GM19455 (cell line): ENCODE measurements around the gene GFRA1.

Source experiments
- ATAC-seq: cut with Tn5 transposase; IDR thresholded peaks from one replicate; pipeline ENCODE4 v1.9.1; 2021; ENCODE audit not compliant: unreplicated experiment

The GFRA1 gene

GRCh38 chr10:116109481-116109880, 163.5 kb downstream of the GFRA1 start:
- no peak for ATAC-seq

GRCh38 chr10:116108095-116108494, 164.9 kb downstream of the GFRA1 start:
- ATAC-seq, result no peak

DNA sequence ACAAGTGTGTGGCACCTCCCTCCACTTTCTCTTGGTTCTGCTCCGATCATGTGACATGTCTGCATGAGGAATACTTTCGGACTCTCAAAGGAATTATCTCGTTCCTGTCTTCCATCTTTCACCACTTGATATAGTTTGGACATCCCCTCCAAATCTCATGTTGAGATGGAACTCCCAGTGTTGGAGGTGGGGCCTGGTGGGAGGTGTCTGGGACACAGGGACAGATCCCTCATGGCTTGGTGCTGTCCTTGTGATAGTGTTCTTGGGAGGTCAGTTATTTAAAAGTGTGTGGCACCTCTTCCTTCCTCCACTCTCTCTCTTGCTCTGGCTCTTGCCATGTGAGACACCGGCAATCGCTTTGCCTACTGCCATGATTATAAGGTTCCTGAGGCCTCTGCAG, 166.4 kb downstream of the GFRA1 start:
- ATAC-seq, result no peak

DNA sequence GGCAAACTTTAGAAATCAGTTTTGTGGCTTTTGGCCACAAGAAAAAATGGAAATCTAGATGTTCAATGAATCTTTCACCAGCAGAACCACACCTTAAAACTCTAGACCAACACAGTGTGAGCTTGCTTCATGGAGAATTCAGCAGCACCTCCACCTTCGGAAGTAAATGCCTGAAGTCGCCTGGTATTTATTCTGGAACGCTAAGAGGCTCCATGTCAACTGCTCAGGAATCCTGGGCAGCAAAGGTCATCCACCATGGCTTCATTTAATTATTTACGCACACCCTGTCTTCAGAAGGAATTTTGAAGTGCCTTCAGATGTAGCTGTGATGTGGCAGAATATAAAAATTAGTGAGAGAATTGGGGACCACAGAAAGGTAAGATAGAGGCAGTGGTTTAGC, 167.7 kb downstream of the GFRA1 start:
- ATAC-seq, result no peak

GRCh38 chr10:116104210-116104932, 168.6 kb downstream of the GFRA1 start:
- ATAC-seq, result no peak

DNA sequence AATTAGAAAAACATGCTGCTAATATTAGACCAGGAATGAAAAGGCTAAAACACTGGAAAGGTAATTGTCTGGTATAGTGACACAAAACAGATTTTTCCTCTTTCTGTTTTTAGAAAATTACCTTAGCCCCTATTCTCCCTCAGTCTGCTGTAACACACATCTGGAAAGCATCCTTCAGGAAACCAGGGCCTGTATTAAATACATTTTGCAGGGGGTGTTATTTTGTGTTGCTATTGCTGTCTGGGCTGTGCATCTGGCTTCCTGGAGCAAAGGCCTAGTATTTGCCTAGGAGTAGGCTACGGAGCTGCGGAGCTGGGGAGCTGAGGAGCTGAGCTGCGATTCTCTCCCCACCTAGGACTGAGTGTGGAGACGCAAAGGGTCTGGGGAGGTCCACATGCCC, 169.3 kb downstream of the GFRA1 start:
- no peak for ATAC-seq

DNA sequence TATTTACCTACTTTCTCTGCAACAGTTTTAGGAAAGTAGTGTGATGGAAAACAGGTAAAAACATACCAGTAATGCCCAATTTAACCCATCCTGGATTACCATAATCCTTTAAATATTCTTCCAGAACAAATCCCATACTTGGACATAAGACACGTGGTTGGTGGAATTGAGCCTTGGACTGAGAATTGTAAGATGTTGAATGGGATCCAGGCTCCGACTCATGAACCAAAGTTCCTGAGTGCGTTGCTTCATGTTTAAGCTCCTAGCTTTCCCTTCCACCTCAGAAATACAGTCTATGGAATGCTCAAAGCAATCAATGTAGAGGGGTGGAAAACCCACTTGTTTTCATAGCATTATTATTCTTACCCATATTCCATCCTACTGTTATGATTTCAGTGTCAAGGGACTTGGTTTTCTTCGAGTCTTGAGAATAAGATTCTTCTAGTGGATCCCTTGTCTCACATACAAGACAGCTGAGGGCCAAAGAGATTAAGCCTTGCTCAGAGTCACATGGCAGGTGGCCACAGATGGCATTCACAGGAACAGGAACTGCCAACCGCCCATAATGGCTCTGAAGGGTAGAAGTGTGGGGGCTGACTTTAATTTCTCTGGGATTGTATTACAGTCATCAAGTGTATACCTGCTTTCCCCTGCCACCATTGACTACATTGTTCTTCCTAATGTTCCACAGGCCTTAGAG, 171.2 kb downstream of the GFRA1 start:
- no peak for ATAC-seq

- ATAC-seq, result no peak
Measured at GRCh38 chr10:116100984-116101383, 172.0 kb downstream of the GFRA1 start.

DNA sequence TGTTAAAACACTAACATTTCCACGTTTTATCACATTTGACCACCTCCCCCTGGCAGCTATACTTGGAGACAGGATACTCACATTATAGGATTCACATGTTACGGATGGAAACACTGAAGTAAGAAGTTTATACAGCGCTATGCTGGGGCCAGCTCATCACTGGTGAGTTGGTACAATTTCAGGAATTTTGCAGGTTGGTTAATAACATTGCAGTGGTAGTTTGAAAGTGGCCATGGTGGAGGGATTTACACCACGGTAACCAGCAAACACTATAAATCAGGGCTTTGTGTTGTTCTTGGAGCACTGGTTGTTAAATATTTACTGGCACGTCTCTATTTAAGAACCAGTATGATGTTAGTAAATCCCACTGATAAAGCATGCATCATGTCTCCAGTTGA, 174.0 kb downstream of the GFRA1 start:
- ATAC-seq, result no peak

- no peak for ATAC-seq
Measured at GRCh38 chr10:116098411-116099022, 174.5 kb downstream of the GFRA1 start.

GRCh38 chr10:116097239-116097784, 175.7 kb downstream of the GFRA1 start:
- ATAC-seq, result no peak

- no peak for ATAC-seq
Measured at GRCh38 chr10:116096526-116096925, 176.5 kb downstream of the GFRA1 start.

DNA sequence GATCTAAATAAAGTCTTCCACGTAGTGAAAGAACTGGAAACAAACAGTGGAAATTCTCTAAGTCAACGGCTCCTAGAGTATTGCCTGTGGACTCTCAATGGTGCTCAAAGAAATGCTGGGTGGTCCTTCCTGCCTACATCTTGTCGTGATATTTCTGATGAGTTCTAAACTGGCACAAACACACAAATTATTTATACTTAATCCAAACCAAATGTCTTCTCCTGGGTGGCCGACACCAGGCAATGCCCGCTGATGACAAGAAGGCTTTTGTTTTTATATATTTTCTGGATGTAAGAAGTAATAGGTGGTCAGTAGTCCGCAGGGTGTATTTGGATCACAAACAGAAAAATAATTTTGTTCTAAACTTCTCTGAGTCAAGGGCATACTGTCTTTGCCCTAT, 178.7 kb downstream of the GFRA1 start:
- no peak for ATAC-seq

- no peak for ATAC-seq
Measured at GRCh38 chr10:116093031-116093430, 180.0 kb downstream of the GFRA1 start.

GRCh38 chr10:116088985-116089384, 184.0 kb downstream of the GFRA1 start:
- no peak for ATAC-seq

GRCh38 chr10:116085323-116085722, 187.7 kb downstream of the GFRA1 start:
- ATAC-seq, result no peak

DNA sequence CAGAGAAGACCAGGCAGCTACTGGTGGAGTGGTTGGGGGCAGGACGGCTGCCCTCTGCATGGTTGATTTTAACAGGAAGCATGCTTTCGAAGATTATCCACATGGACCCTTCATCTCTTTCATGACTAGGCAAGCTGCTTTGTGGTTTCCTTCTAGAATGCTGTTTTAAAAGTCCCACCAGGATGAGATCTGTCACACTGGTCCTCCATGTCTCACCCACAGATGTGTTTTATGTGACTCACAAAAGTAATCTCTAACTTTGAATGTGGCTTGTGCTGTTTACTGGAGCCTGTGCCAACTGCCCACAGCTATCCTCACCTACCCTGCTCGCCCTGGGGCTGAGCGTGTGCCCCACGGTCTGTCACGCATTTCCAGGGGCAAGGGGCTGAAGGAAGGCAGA, 188.8 kb downstream of the GFRA1 start:
- ATAC-seq, result no peak

DNA sequence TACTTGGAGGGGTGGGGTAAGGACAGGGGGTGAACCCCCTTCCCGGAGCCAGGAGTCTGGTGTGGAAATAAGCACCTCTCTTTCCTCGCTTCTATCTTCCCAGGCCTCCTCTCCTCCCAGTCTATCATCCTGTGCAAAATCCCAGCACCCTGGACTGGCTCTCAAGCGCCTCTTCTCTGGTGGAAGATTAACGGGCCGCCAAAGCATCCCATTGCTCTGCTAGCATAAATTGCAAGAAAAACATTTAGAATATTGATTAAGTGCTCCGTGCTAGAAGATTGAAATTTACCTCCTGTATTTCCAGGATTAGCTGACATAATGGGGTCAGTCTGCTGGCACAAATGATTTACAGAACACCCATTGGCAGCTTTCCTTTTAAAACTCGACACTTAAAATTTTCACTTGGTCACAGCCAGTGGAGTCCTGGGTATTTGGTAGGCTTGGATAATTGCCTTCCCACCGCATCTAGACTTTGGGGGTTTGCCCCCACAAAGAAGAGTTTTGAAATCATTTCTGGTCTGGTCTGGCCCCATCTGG, 189.7 kb downstream of the GFRA1 start:
- no peak for ATAC-seq

GRCh38 chr10:116082762-116083161, 190.2 kb downstream of the GFRA1 start:
- ATAC-seq, result no peak

- no peak for ATAC-seq
Measured at GRCh38 chr10:116082206-116082605, 190.8 kb downstream of the GFRA1 start.

DNA sequence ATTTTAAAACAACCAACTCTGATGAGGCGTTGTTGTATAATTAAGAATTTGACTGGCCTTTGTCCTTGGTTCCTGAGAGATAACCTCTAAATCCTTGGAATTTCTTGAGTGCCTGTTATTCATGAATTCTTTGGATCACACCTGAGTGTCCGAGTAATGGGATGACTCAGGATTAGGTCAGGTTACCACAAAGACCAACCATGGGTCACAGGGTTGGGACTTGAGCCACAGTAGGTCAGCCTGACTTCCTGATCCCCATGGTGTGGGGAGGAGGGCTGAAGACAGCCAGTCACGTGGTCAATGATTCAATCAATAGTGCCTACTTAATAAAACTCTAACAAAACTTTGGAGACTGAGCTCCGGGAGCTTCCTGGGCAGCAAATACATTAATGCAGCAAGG, 192.5 kb downstream of the GFRA1 start:
- no peak for ATAC-seq

GRCh38 chr10:116079355-116079754, 193.7 kb downstream of the GFRA1 start:
- no peak for ATAC-seq
